GM21390 (cell line): ENCODE measurements around the gene MTARC1.

ENCODE experiments used
- ATAC-seq: cut with Tn5 transposase; IDR thresholded peaks from one replicate; pipeline ENCODE4 v1.9.1; 2021; ENCODE audit not compliant: unreplicated experiment

The MTARC1 gene

GRCh38 chr1:220827445-220828178 is 40.9 kb downstream of the MTARC1 start:
- ATAC-seq = no peak

GRCh38 chr1:220828179-220828490 is 41.4 kb downstream of the MTARC1 start:
- ATAC-seq = no peak

GRCh38 chr1:220828950-220829586 is 42.4 kb downstream of the MTARC1 start:
- no peak for ATAC-seq

GRCh38 chr1:220833436-220833835 is 46.7 kb downstream of the MTARC1 start:
- no peak for ATAC-seq

GRCh38 chr1:220834155-220834870 is 47.6 kb downstream of the MTARC1 start:
- no peak for ATAC-seq
